Renal pelvis (tissue), 12 donors: ENCODE results near the gene MMP27. TPM values are rescaled to one million over a fixed set of nuclear protein-coding genes. Genes with fewer than 3 reads are reported as not detected.
"Not testable (repeated sequence)": the region's sequence is repeated elsewhere in the genome, so short reads cannot be mapped to it uniquely, and the experiment has no call there.

ENCODE experiments used
- DNase-seq: peaks from one replicate; pipeline ENCODE4 v3.0.0-alpha.2; 2013
- long read RNA-seq, 16 experiments: transcript quantifications; one replicate each; lab custom pipeline, GENCODE V29; 2026
- polyA plus RNA-seq, 3 donors: library from polyadenylated mRNA; unstranded; fragments of 120-200 nt; gene quantifications; one replicate each; pipeline ENCODE4 v1.2.1, GENCODE V29; 2013; ENCODE audit not compliant: insufficient read length in 3 of 3

Gene MMP27, protein sequence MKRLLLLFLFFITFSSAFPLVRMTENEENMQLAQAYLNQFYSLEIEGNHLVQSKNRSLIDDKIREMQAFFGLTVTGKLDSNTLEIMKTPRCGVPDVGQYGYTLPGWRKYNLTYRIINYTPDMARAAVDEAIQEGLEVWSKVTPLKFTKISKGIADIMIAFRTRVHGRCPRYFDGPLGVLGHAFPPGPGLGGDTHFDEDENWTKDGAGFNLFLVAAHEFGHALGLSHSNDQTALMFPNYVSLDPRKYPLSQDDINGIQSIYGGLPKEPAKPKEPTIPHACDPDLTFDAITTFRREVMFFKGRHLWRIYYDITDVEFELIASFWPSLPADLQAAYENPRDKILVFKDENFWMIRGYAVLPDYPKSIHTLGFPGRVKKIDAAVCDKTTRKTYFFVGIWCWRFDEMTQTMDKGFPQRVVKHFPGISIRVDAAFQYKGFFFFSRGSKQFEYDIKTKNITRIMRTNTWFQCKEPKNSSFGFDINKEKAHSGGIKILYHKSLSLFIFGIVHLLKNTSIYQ
- not detected for polyA plus RNA-seq
- long read RNA-seq, donor 1: 0 reads
- long read RNA-seq, donor 2: 0 reads
- long read RNA-seq, donor 3: 0 reads
- long read RNA-seq, donor 4: 0 reads
- long read RNA-seq, donor 5: 0 reads
- long read RNA-seq, donor 6: 0 reads
- long read RNA-seq, donor 7: 0 reads
- long read RNA-seq, donor 8: 0 reads
- long read RNA-seq, donor 9: 0 reads
- long read RNA-seq, donor 10: 0 reads
- long read RNA-seq, donor 11: 0 reads
- long read RNA-seq, donor 12: 0 reads
- long read RNA-seq, donor 13: 0 reads
- long read RNA-seq, donor 14: 0 reads
- long read RNA-seq, donor 15, partial matches to known transcripts: 0 of 1 reads
- long read RNA-seq, donor 15, other reads (novel, unspliced or antisense): 0 of 1 reads
- long read RNA-seq, donor 16: 0 reads

DNA sequence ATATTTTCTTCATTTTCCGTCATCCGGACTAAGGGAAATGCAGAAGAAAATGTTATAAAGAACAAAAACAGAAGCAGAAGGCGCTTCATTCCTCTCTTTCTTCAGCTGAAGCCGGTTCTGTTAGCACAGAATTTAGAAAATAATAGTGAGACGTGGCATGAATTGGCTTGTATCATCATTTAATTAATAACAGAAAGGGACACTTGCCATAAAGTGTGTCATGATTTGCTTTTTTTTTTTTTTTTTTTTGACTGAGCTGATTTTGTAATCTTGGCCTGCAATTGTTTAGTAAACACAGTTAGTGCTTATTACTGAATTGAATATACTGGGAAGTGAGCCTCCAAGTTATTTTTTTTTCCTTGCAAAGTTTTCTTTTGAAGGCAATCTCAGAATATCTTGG, at the start of gene MMP27:
TSS of gene MMP27 (minus strand) at position 144 of the 400 bp plus-strand sequence. CDS start at position 89, 55 bp downstream.
- no peak for DNase-seq

DNA sequence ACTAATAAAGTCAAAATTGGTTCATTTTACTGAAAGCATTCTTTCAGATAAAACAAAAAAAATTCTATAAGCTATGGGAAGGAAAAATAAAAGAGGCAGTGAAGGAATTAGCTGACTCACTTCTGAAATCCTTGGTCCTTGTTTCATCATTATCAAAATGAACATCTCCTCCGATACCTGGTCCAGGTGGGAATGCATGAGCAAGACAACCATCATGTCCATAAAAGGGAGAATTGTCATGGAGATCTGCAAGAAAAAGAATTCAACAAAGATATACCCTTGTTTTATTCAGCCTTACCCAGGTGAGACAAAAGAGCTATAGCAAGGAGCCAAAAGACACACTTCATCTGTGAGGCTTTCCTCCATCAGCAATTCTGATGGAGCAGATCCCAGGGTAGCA, 47.7 kb upstream of the MMP27 start:
- no peak for DNase-seq

DNA sequence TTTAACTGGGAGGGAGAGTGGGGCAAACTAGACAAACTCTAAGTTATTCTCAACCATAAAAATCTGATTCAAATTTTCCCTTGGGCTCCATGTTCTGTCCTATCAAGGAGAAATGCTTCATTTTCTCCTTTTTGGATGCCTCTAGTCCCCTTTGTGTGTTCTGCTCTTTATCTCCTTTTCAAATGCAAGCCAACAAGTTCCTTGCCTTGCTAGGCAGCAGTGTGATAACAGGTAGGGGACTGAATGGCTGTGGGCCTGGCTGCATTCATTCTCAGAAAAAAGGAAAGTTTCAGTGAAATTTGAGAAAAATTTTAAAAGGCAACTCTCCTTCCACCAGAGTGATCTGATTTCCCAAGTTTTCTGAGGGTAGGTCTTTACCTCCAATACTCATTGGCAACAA, 46.1 kb upstream of the MMP27 start:
- DNase-seq: no peak

DNA sequence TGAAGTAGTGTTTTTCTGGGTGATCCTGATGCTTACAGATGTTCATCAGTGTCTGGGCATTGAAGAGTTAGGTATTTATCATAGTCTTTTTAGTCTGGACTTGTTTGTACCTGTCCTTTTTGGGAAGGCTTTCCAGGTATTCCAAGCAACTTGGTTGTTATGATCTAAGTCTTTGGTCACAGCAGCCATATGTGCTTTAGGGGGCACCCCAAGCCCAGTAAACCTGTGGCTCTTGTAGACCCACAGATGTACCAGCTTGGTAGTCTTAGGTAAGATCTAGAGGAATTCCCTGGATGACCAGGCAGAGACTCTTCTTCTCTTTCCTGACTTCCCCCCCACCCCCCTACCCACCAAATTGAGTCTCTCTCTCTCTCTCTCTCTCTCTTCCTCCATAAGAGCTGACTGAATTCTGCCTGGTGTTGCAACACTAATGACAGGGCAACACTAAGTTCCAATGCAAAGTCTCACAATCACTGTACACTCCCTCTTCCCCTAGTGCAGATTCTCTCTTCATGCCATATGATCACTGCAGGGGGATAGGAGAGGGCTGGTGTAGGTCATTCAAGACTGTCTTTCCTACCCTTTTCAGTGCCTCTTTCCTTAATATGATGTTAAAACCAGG, 43.6 kb upstream of the MMP27 start:
- no peak for DNase-seq

DNA sequence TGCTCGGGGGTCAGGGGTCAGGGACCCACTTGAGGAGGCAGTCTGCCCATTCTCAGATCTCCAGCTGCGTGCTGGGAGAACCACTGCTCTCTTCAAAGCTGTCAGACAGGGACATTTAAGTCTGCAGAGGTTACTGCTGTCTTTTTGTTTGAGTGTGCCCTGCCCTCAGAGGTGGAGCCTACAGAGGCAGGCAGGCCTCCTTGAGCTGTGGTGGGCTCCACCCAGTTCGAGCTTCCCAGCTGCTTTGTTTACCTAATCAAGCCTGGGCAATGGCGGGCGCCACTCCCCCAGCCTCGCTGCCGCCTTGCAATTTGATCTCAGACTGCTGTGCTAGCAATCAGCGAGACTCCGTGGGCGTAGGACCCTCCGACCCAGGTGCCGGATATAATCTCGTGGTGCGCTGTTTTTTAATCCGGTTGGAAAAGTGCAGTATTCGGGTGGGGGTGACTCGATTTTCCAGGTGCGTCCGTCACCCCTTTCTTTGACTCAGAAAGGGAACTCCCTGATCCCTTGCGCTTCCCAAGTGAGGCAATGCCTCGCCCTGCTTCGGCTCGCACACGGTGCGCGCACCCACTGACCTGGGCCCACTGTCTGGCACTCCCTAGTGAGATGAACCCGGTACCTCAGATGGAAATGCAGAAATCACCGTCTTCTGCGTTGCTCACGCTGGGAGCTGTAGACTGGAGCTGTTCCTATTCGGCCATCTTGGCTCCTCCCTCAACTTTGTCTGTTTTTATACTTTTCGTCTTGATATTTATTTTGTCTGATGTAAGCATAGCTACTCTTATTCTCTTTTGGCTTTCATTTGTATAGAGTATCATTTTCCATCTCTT, 41.4 kb upstream of the MMP27 start:
- DNase-seq: not testable (repeated sequence)

DNA sequence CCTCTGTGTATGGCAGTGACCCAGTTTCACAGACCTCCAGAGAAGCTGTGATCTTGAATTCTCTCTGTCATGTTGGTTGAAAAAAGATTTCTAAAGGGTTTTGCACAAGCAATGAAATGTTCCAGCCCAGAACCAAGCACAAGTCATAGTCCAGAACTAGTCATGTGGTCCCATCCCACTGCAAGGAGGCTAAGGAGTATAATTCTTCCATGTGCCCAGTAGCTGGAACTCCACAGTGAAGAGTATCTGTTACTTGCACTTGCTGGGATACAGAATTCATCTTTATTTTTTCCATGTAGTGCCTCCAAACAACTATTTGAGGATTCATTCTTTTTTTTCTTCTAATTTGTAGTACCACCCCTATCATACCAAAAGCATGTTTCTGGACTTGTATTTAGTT, 29.1 kb upstream of the MMP27 start:
- DNase-seq: no peak

DNA sequence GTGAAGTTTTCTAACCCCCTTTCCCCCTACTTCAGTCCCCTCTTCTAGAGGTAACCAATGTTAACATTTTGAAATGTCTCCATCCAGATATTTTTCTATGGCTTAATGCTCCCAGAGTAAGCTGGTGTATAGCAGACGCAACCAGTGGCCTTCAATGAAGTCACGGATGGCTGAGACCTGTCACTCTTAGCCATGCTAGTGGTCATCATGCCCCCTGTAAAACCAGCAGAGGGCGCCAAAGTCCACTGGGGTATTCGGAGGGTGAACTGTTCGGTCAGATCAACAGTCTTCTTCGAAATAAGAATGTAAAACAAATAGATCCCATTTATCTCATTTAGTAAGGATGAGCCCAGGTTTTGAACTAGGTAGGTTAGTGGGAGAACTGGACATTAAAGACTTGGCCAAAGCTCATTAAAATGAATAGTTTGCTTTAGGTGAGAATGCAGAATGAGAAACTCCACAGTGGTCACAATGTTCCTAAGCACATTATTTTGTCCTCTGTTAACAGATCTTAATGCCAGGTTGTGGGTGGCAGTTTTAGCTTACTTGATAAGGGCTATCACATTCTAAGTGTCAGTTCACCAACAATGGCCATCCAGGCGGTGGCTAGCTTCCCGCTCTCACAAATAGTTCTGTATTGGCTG, 27.8 kb upstream of the MMP27 start:
- DNase-seq: no peak

DNA sequence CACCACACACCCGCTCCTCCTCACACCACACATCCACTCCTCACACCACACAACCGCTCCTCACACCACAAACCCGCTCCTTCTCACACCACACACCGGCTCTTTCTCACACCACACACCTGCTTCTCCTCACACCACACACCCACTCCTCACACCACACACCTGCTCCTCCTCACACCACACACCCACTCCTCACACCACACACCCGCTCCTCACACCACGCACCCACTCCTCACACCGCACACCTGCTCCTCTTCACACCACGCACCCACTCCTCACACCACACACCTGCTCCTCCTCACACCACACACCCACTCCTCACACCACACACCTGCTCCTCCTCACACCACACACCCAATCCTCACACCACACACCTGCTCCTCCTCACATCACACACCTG, 25.4 kb upstream of the MMP27 start:
- not testable (repeated sequence) for DNase-seq

DNA sequence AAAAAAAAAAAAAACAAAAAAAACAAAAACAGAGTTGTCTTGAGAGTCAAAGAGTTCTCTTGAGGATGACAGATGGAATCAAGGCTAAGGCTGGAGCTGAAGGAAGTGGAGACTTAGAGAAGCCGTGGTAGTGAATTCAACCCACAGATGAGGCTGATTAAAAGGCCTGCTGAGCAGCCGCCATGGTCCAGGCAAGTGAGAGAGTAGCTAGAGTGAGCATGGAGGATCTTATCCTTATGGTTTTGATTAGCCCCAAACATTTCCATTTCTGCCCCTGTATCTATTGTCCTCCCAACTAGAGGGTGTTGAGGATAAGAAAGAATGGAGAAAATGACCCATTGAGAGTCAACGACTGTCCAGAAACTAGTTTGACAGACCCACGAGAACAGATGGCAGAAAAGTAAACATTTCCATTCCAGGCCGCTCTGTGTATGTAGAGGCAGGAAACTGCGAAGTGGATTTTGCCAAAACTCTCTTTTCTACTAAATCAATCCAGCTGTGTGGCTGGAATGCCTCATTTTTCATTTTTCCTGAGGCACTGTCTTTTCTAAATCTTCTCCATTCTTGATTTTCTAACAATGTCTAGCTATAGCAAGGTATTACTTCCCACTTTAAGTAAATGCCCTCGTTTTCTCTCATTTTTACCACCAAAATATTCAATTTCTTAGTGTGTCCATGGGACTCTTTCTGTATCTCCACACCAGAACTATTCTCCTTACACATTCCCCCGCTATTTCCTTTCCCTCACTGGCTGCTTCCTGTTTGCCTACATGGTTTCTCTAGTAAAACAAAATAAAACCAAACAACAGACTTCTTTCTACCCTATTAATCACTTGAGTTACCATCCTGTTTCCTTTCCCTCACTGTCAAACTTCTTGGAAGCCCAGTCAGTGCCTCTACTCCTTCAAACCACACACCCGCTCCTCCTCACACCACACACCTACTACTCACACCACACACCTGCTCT, 24.6 kb upstream of the MMP27 start:
- DNase-seq: no peak

DNA sequence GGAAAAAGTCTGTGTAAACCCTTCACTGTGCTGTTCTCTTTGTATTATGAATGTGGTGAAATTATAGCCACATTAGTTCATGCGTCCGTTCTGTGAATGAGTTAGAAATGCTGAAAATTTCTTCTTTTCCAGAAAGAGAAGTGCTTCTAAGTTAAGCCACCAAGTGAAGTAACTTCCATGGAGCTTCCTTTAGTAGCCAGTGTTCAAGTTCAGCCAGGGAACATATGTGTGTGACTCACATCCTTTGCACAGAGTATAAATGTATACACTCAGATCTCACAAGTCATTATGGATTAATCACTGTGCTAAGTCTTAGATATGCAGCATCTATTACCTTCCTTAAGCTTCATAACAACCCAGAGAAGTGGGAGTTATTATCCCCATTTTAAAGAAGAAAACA, 22.3 kb upstream of the MMP27 start:
- DNase-seq: no peak

DNA sequence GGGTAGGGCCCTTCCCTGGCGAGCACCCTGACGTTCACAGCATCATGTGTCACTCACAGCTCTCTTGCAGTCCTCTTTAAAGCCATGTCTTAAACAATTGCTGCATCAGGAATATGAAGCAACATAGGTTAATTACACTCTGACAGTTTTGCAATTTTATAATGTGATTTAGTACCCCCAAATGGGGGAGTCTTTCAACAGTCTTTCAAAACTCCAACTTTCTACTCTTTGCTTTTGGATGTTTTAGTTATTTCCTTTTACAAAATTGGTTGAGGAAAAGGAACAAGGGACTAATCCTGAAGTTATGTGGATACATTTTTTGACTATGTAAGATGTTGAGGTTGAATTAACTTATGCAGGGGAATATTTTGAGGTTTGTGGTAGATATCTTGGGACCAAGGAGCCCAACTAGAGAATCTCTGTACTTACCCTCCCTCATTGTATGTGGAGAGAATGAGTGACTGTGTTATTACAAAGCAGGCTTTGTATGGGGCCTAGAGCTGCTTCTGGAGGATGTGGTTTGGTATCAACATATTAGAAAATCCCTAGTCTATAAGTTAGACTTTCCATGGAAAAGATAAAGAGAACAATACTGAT, 19.4 kb upstream of the MMP27 start, which contains the start of gene MMP8:
TSS of gene MMP8 (minus strand) at position 51 of the 597 bp plus-strand sequence. CDS start 99 bp downstream, outside the sequence.
- DNase-seq: no peak

DNA sequence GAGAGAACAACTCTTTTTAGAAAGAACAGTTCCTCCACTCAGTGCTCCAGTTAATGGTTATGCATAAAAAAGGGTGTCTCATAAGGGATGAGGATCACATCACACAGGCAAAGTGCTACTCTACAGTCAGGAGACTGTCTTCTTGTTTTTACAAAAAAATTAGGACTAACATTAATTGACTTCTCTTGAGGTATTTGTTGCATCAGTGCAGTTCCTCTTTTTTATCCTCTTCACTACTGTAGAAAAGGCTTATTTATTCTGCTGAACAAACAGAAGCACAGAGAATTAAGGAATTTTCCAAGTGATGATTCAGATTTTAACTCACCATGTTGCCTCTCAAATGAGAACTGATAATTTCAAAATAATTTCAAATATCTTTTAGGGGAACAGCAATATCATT, 17.3 kb upstream of the MMP27 start:
- DNase-seq: no peak

DNA sequence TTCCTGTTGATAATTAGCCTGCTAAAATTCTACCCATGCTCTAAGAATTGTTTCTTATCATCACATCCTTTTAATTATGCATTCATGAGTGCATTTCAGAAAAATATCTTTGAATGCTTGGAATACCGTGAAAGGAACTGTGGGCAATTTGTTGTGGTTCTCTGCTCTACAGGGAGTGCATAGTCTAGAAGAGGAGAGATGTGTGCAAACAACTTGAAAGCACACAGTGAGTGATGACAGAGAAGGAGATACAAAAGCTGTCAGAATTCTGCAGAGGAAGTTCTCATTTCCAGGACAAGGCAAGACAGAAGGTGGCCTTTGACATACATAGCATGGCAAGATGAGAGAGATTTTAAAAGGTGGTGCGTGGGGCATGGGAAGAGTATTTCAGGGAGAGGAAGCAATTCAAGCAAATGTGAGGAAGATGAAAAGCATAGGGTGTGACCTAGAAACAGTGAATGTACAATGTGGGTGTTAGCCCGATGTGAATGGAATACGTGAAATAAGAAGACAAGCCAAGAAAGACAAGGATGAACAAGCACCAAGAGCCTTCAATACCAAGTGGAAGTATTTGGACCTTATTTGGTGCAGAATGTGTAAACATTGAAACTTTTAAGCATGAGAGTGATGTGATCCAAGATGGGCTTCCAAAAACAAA, 14.2 kb upstream of the MMP27 start:
- no peak for DNase-seq

DNA sequence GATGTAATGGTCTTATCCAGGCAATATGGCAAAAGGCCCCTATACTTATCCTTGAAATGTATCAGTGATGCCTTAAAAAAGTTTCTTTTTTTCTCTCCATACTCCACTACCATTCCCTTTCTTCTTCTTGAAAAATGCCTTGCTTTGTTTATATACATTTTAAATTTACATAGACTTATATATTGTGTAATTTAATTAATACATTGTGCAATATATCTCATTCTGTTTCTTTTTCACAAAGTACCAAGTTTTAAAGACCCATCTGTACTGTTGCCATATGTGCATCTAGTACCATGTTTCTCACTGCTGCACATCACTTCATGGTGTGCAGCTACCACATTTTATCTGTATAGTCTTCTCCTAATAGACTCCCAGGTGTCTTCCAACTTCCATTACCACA, 11.7 kb upstream of the MMP27 start:
- no peak for DNase-seq

DNA sequence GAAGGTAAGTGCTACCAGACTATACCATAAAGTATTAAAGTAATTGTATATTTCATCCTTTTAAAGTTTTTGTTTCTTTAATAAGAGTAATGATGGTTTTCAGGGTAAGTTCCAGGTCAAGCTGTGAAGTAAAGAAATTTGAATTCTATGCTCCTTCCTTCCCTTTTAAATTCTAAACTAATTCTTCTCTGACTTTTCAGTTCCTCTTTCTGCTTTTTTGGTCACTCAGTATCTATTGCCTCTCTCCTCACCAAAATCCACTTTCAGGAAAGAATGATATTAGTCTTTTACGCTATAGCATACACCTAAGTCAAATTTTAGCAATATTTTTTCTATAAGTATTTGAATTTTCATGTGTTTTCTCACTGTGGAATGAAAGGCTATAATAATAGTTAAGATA, 11.0 kb upstream of the MMP27 start:
- DNase-seq: no peak

DNA sequence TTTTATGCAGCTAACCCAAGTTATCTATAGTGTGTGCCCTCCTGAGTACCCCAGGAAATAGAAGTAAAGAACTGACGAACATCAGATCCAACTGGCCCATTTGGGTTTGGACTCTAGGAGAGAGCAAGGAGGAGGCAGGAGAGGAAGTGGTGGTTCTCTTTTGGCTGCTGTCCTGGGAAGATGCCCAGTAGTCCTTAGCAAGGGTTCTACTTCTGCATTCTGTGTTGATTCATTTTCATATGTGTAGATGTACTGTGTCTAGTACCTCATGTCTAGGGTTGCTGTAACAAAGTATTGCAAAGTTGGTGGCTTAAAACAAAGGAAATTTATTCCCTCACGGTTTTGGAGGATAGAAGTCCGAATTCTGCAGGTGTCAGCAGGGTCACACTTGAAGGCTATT, 6.6 kb upstream of the MMP27 start:
- DNase-seq: no peak

DNA sequence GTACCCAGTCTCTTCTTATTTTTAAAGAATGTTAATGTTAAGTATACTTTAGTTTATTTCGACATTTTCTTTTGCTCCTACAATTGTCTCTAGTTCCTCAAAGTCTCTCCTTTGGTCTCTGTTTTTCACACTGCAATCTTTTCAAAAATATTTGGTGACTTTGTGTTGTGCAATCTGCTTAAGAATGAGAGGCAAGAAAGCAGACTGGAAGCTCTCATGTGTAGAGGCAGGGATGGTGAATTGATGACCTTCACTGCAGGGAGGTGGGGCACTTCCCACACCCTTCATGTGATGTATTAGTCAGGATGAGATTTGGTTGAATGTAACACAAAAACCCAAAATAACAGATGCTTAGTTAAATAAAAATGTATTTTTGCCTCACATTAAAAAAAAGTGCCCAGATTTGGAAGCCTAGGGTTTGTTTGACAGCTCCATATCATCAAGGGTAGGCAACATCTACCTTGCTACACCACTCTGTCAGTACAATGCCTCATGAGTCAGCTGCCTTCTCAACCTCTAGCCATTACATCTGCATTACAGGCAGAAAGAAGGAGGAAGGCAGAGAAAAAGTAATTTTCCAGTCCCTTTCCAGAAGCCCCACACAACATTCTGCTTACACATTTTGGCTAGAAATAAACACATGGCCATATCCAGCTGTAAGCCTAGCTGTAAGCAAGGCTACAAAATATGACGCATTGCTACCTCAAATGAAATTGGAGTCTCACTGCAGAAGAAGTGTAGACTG, 3.8 kb upstream of the MMP27 start:
- no peak for DNase-seq

DNA sequence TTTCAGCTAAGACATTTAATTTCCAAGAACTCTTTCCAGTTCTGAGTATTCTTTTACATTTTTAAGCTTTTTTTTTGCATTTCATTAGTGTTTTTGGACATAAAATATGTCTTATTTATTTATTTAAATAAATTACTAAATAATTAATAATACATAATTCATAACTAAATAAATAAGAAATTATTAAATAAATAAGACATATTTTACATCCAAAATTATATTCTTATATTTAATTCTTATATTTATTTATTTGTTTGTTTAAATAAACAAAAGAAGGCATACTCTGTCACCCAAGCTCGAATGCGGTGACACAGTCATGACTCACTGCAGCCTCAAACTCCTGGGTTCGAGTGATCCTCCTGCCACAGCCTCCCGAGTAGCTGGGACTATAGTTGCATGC, 3.1 kb upstream of the MMP27 start:
- DNase-seq: no peak
